ENCODE data around the gene PRKCH.

PRKCH gene

GRCh38 chr14:61518403-61518802, 197.0 kb downstream of the PRKCH start:
- no peaks in the 10 kb centered on the region for H3K79me2 ChIP-seq (ENCODE audit: control insufficient read depth, insufficient read depth, low read length, unreplicated experiment)
- no peaks in the 10 kb centered on the region for H3K27me3 ChIP-seq (ENCODE audit: insufficient read depth, low read length)
- no peak overlapping the region for H2AFZ ChIP-seq (ENCODE audit: low read length, unreplicated experiment)
- H3K4me1 ChIP-seq (ENCODE audit: control insufficient read depth, insufficient read depth, low read length, unreplicated experiment): peaks cover 58% of the 10 kb centered on the region
- no peaks in the 10 kb centered on the region for H3K36me3 ChIP-seq (ENCODE audit: insufficient read depth, low read length)
- no peak overlapping the region for H3K27ac ChIP-seq (ENCODE audit: low read depth, low read length)
- H3K4me3 ChIP-seq (ENCODE audit: low read depth, low read length): no peak overlapping the region

- Histone ChIP-seq H3K36me3 (ENCODE audit: insufficient read depth, low read length) (no peaks in the 10 kb centered on the region), H3K27me3 (ENCODE audit: insufficient read depth, low read length) (no peaks in the 10 kb centered on the region), H3K79me2 (ENCODE audit: control insufficient read depth, insufficient read depth, low read length, unreplicated experiment) (no peaks in the 10 kb centered on the region), H3K4me3 (ENCODE audit: low read depth, low read length) (no peak overlapping the region), H2AFZ (ENCODE audit: low read length, unreplicated experiment) (no peak overlapping the region), H3K4me1 (ENCODE audit: control insufficient read depth, insufficient read depth, low read length, unreplicated experiment) (peaks cover 61% of the 10 kb centered on the region), H3K27ac (ENCODE audit: low read depth, low read length) (no peak overlapping the region)
Measured at GRCh38 chr14:61519106-61519505, 197.7 kb downstream of the PRKCH start.

- Histone ChIP-seq H3K27ac (ENCODE audit: low read depth, low read length) (no peak overlapping the region), H3K27me3 (ENCODE audit: insufficient read depth, low read length) (no peaks in the 10 kb centered on the region), H3K4me1 (ENCODE audit: control insufficient read depth, insufficient read depth, low read length, unreplicated experiment) (peaks cover 60% of the 10 kb centered on the region)
Measured at GRCh38 chr14:61519735-61520134, 198.4 kb downstream of the PRKCH start.

DNA sequence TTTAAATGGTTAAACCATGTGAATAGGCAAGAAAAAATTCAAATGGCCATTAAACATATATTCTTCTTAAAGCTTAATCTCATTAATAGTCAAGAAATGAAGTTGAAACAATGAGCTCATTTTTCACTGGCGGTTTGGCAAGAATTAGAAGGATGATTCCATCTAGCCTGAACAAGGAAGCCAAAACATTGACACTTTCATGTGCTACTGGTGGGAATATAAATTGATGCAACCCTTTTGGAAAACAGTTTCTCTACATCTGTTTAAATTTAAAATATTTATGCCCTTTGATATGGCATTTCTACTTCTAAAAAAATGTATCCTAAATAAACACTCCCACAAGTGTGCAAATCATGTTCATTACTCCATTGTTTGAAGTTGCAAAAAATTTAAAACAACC, 199.2 kb downstream of the PRKCH start:
- Histone ChIP-seq H3K4me3 (ENCODE audit: low read depth, low read length) (no peak overlapping the region), H2AFZ (ENCODE audit: low read length, unreplicated experiment) (no peak overlapping the region), H3K27me3 (ENCODE audit: insufficient read depth, low read length) (no peaks in the 10 kb centered on the region), H3K27ac (ENCODE audit: low read depth, low read length) (no peak overlapping the region; the same call in 1 of the 2 replicates), H3K36me3 (ENCODE audit: insufficient read depth, low read length) (no peaks in the 10 kb centered on the region), H3K4me1 (ENCODE audit: control insufficient read depth, insufficient read depth, low read length, unreplicated experiment) (peaks cover 64% of the 10 kb centered on the region), H3K79me2 (ENCODE audit: control insufficient read depth, insufficient read depth, low read length, unreplicated experiment) (no peaks in the 10 kb centered on the region)

More at GRCh38 chr14:61519735-61520134, 198.4 kb downstream of the PRKCH start:
- Histone ChIP-seq H3K36me3 (ENCODE audit: insufficient read depth, low read length) (no peaks in the 10 kb centered on the region), H2AFZ (ENCODE audit: low read length, unreplicated experiment) (no peak overlapping the region), H3K79me2 (ENCODE audit: control insufficient read depth, insufficient read depth, low read length, unreplicated experiment) (no peaks in the 10 kb centered on the region), H3K4me3 (ENCODE audit: low read depth, low read length) (no peak overlapping the region)

- peaks cover 7% of the 10 kb centered on the region for H3K79me2 ChIP-seq (ENCODE audit: control insufficient read depth, insufficient read depth, low read length, unreplicated experiment)
- no peak overlapping the region for H2AFZ ChIP-seq (ENCODE audit: low read length, unreplicated experiment)
- H3K36me3 ChIP-seq (ENCODE audit: insufficient read depth, low read length): no peaks in the 10 kb centered on the region
- no peak overlapping the region for H3K27ac ChIP-seq (ENCODE audit: low read depth, low read length)
- H3K27me3 ChIP-seq (ENCODE audit: insufficient read depth, low read length): no peaks in the 10 kb centered on the region
- H3K4me1 ChIP-seq (ENCODE audit: control insufficient read depth, insufficient read depth, low read length, unreplicated experiment): peaks cover 66% of the 10 kb centered on the region
- no peak overlapping the region for H3K4me3 ChIP-seq (ENCODE audit: low read depth, low read length)
Measured at GRCh38 chr14:61521773-61522172, 200.4 kb downstream of the PRKCH start.

DNA sequence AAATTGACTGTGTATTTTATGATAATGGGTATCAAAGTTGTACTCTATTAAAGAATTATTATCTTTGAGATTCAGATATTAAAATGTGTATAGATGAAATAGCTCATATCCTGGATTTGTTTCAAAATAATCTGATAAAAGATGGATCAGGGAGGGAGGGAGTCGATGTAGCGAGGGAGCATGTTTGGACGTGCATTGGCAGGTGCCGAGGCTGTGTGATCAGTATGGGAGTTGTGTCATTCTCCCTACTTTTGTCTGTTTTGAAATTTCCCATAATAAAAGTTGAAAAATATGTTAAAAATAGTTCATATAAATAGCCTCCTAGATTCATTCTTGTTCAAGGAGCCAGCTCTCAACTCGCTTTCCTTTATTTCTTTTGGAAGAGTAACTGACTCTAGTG, 202.4 kb downstream of the PRKCH start:
- Histone ChIP-seq H2AFZ (ENCODE audit: low read length, unreplicated experiment) (peak overlapping the region; percentile 28), H3K4me3 (ENCODE audit: low read depth, low read length) (0 out of 2 replicates have a peak overlapping the region, but pooled peaks have one; percentile 44), H3K79me2 (ENCODE audit: control insufficient read depth, insufficient read depth, low read length, unreplicated experiment) (peaks cover 8% of the 10 kb centered on the region), H3K36me3 (ENCODE audit: insufficient read depth, low read length) (no peaks in the 10 kb centered on the region), H3K27ac (ENCODE audit: low read depth, low read length) (peak overlapping the region; percentile 98), H3K27me3 (ENCODE audit: insufficient read depth, low read length) (no peaks in the 10 kb centered on the region), H3K4me1 (ENCODE audit: control insufficient read depth, insufficient read depth, low read length, unreplicated experiment) (peaks cover 67% of the 10 kb centered on the region)

GRCh38 chr14:61524211-61524806, 202.9 kb downstream of the PRKCH start:
- Histone ChIP-seq H2AFZ (ENCODE audit: low read length, unreplicated experiment) (peak overlapping the region; percentile 28), H3K36me3 (ENCODE audit: insufficient read depth, low read length) (no peaks in the 10 kb centered on the region), H3K27ac (ENCODE audit: low read depth, low read length) (peak overlapping the region; percentile 98)

DNA sequence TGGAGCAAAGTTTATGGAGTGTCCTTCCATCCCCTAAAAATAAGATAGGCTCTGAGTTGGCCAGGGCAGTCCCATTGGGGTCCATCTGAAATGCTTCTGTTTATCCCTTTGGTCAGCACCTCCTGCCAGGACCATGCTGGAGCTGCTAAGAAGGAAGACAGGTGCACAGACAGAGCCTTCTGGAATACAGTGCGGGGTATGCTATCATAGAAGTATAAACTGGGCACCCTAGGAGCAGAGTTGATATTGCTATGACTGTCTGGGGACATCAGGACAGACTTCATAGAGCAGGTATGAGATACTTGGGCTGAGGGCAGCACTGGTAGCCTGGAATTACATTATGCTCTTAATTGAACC, 203.5 kb downstream of the PRKCH start:
- H3K4me1 ChIP-seq (ENCODE audit: control insufficient read depth, insufficient read depth, low read length, unreplicated experiment): peaks cover 65% of the 10 kb centered on the region
- peaks cover 8% of the 10 kb centered on the region for H3K79me2 ChIP-seq (ENCODE audit: control insufficient read depth, insufficient read depth, low read length, unreplicated experiment)
- peak overlapping the region; percentile 98 for H3K27ac ChIP-seq (ENCODE audit: low read depth, low read length)
- no peaks in the 10 kb centered on the region for H3K27me3 ChIP-seq (ENCODE audit: insufficient read depth, low read length)
- H3K36me3 ChIP-seq (ENCODE audit: insufficient read depth, low read length): no peaks in the 10 kb centered on the region
- peak overlapping the region; percentile 34 for H2AFZ ChIP-seq (ENCODE audit: low read length, unreplicated experiment)
- peak overlapping the region; percentile 8; the same call in 1 of the 2 replicates for H3K4me3 ChIP-seq (ENCODE audit: low read depth, low read length)

More at GRCh38 chr14:61524211-61524806, 202.9 kb downstream of the PRKCH start:
- Histone ChIP-seq H3K79me2 (ENCODE audit: control insufficient read depth, insufficient read depth, low read length, unreplicated experiment) (peaks cover 8% of the 10 kb centered on the region), H3K27me3 (ENCODE audit: insufficient read depth, low read length) (no peaks in the 10 kb centered on the region), H3K4me3 (ENCODE audit: low read depth, low read length) (peak overlapping the region; percentile 44; the same call in 1 of the 2 replicates), H3K4me1 (ENCODE audit: control insufficient read depth, insufficient read depth, low read length, unreplicated experiment) (peaks cover 71% of the 10 kb centered on the region)

DNA sequence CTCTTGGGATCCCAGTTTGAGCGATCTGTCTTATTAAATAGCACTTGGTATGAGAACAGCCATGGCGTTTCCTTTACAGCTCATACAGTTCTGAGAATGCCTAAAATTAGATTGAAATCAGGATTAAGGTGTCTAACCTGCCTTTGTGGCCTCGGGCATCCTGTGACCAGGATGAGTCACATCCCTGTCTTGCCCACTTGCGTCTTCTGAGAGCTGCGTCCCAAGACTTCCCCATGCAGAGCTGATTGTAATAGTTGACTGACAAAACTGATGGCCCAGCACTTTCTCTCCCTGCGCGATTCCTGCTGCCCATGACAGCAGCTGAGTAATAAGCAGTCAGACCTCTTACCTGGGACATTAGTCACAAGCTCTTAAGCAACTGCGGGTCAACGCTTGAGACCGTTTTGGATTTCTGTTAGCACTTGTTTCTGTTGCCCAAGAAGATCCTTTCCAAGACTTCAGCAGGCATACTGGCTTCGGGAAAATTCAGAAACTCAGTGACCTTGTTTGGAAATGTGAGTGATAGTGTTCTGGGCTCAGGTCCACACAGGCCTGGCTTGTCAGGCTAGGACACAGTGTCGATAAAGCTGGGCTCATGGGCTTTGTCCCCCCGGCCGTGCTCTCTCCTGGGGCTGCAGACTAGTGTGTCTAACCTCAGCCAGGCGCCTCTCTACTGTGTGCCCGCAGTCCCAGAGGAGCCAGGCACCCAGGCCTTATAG, 204.1 kb downstream of the PRKCH start:
- Histone ChIP-seq H2AFZ (ENCODE audit: low read length, unreplicated experiment) (peak overlapping the region; percentile 34), H3K27ac (ENCODE audit: low read depth, low read length) (peak overlapping the region; percentile 98), H3K4me3 (ENCODE audit: low read depth, low read length) (peak overlapping the region; percentile 8; the same call in 1 of the 2 replicates), H3K4me1 (ENCODE audit: control insufficient read depth, insufficient read depth, low read length, unreplicated experiment) (peaks cover 64% of the 10 kb centered on the region), H3K79me2 (ENCODE audit: control insufficient read depth, insufficient read depth, low read length, unreplicated experiment) (peaks cover 8% of the 10 kb centered on the region), H3K27me3 (ENCODE audit: insufficient read depth, low read length) (no peaks in the 10 kb centered on the region), H3K36me3 (ENCODE audit: insufficient read depth, low read length) (no peaks in the 10 kb centered on the region)

GRCh38 chr14:61526405-61527312, 205.3 kb downstream of the PRKCH start:
- Histone ChIP-seq H3K4me1 (ENCODE audit: control insufficient read depth, insufficient read depth, low read length, unreplicated experiment) (peaks cover 76% of the 10 kb centered on the region), H2AFZ (ENCODE audit: low read length, unreplicated experiment) (no peak overlapping the region), H3K4me3 (ENCODE audit: low read depth, low read length) (no peak overlapping the region), H3K27ac (ENCODE audit: low read depth, low read length) (peak overlapping the region; percentile 98), H3K36me3 (ENCODE audit: insufficient read depth, low read length) (no peaks in the 10 kb centered on the region), H3K79me2 (ENCODE audit: control insufficient read depth, insufficient read depth, low read length, unreplicated experiment) (peaks cover 8% of the 10 kb centered on the region), H3K27me3 (ENCODE audit: insufficient read depth, low read length) (no peaks in the 10 kb centered on the region)
